Osteocyte (in vitro differentiated cells): ENCODE data around the gene ZNF605. TPM values are rescaled to one million over a fixed set of nuclear protein-coding genes. Genes with fewer than 3 reads are reported as not detected.
"Not testable (repeated sequence)": the region's sequence is repeated elsewhere in the genome, so short reads cannot be mapped to it uniquely, and the experiment has no call there.

ENCODE experiments used
- DNase-seq: peaks from one replicate; pipeline ENCODE4 v3.0.0; 2021; ENCODE audit warnings: mixed read lengths; ENCODE audit not compliant: unreplicated experiment; ENCODE audit errors: extremely low spot score
- H3K27ac Mint-ChIP-seq: one replicate; pipeline ENCODE4 v1.8.0; 2021; ENCODE audit warnings: mild to moderate bottlenecking, mixed read lengths; ENCODE audit not compliant: unreplicated experiment
- H3K27me3 Mint-ChIP-seq: one replicate; pipeline ENCODE4 v1.8.0; 2021; ENCODE audit warnings: mixed read lengths; ENCODE audit not compliant: unreplicated experiment
- H3K36me3 Mint-ChIP-seq: one replicate; pipeline ENCODE4 v1.8.0; 2021; ENCODE audit warnings: mixed read lengths; ENCODE audit not compliant: unreplicated experiment
- H3K4me1 Mint-ChIP-seq: one replicate; pipeline ENCODE4 v1.8.0; 2021; ENCODE audit warnings: mixed read lengths; ENCODE audit not compliant: unreplicated experiment
- H3K4me3 Mint-ChIP-seq: one replicate; pipeline ENCODE4 v1.8.0; 2021; ENCODE audit warnings: mild to moderate bottlenecking, moderate library complexity, mixed read lengths; ENCODE audit not compliant: unreplicated experiment
- H3K9me3 Mint-ChIP-seq: one replicate; pipeline ENCODE4 v1.8.0; 2021; ENCODE audit warnings: mixed read lengths; ENCODE audit not compliant: unreplicated experiment
- total RNA-seq: library from RNA; stranded (reverse); gene quantifications from 2 replicates; pipeline ENCODE4 v1.2.1, GENCODE V29; 2021
- TF ChIP-seq, protein P1 (sequence below): fragments of 200-600 bp; sonication (generic); IDR thresholded peaks from 2 replicates; pipeline ENCODE4 v1.5.0; 2021; ENCODE audit warnings: antibody characterized with exemption, mild to moderate bottlenecking, moderate library complexity

ZNF605 gene
- total RNA-seq, 1 donor from 2014 or later = 17.8 TPM

GRCh38 chr12:132909030-132909368 is 47.1 kb downstream of the ZNF605 start:
- Mint-ChIP-seq H3K9me3 (peaks cover 20% of the 10 kb centered on the region), H3K4me1 (peaks cover 3% of the 10 kb centered on the region), H3K4me3 (peak overlapping the region; percentile 88), H3K27ac (peak overlapping the region; percentile 94), H3K36me3 (peaks cover 11% of the 10 kb centered on the region), H3K27me3 (peaks cover 4% of the 10 kb centered on the region)
- TF ChIP-seq, protein P1, sequence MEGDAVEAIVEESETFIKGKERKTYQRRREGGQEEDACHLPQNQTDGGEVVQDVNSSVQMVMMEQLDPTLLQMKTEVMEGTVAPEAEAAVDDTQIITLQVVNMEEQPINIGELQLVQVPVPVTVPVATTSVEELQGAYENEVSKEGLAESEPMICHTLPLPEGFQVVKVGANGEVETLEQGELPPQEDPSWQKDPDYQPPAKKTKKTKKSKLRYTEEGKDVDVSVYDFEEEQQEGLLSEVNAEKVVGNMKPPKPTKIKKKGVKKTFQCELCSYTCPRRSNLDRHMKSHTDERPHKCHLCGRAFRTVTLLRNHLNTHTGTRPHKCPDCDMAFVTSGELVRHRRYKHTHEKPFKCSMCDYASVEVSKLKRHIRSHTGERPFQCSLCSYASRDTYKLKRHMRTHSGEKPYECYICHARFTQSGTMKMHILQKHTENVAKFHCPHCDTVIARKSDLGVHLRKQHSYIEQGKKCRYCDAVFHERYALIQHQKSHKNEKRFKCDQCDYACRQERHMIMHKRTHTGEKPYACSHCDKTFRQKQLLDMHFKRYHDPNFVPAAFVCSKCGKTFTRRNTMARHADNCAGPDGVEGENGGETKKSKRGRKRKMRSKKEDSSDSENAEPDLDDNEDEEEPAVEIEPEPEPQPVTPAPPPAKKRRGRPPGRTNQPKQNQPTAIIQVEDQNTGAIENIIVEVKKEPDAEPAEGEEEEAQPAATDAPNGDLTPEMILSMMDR = no peak
- DNase-seq = no peak

DNA sequence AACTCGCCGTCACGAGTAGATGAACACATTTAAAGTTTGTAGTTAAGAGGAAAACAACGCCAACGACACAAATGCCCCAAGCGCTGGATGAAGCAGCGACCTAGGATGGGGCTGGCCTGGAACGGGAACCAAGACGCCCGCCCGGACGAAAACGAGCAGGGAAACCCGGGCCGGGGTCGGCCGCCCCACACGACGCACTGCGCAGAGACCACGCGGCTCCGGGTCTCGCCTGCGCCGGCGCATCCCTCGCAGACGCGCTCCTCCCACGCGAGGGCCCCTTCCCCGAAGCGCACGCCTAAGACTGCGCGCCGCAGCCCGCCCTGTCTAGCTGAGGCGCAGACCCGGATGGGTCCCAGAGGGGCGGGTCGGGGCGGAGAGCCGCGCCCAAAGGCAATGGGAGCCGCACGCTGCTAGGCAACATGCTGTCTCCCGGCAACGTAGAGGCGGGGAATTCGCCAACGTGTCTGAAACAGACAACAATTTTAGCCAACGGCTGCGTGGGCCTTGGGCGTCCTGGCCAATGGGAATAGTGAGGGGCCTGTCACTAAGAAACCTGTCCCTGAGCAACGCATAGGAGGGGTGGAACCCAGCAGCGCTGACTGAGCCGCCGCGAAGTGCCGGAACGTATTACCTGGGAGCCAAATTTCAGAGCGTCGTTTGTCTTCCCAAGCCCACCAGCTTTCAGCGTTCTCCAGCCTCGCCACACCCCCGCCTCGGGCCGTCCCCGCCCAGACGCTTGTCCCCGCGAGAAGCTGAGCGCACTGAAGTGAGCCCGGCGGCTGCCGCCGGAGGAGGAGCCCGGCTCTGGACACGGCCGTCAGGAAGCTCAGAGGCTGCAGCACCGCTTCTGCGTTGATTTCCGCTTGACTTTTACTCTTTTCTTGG is 47.7 kb downstream of the ZNF605 start:
- H3K27ac Mint-ChIP-seq = peak overlapping the region; percentile 94
- H3K4me1 Mint-ChIP-seq = peaks cover 3% of the 10 kb centered on the region
- peaks cover 16% of the 10 kb centered on the region for H3K9me3 Mint-ChIP-seq
- H3K36me3 Mint-ChIP-seq = peaks cover 7% of the 10 kb centered on the region
- peak; percentile 98 for DNase-seq
- peak overlapping the region; percentile 88 for H3K4me3 Mint-ChIP-seq
- peaks cover 4% of the 10 kb centered on the region for H3K27me3 Mint-ChIP-seq
- TF ChIP-seq, protein P1 = no peak

GRCh38 chr12:132907789-132908144 is 48.3 kb downstream of the ZNF605 start:
- H3K4me3 Mint-ChIP-seq = peak overlapping the region; percentile 88
- H3K27me3 Mint-ChIP-seq, H3K36me3 Mint-ChIP-seq: not testable (repeated sequence)

GRCh38 chr12:132907216-132907615 is 48.9 kb downstream of the ZNF605 start:
- Mint-ChIP-seq H3K9me3 (peaks cover 18% of the 10 kb centered on the region), H3K27ac (no peak overlapping the region), H3K36me3 (peaks cover 7% of the 10 kb centered on the region), H3K4me1 (peaks cover 3% of the 10 kb centered on the region), H3K4me3 (peak overlapping the region; percentile 18), H3K27me3 (peaks cover 4% of the 10 kb centered on the region)
- TF ChIP-seq, protein P1 = no peak
- peak; percentile 46 for DNase-seq

More at GRCh38 chr12:132907789-132908144, 48.3 kb downstream of the ZNF605 start:
- H3K4me1 Mint-ChIP-seq = not testable (repeated sequence)
- DNase-seq = peak; percentile 44
- peaks cover 18% of the 10 kb centered on the region for H3K9me3 Mint-ChIP-seq
- H3K27ac Mint-ChIP-seq = peak overlapping the region; percentile 94

- H3K9me3 Mint-ChIP-seq = peaks cover 8% of the 10 kb centered on the region
- no peak for DNase-seq
- TF ChIP-seq, protein P1 = peak; percentile 52
- no peak overlapping the region for H3K27ac Mint-ChIP-seq
- H3K4me1 Mint-ChIP-seq = peaks cover 3% of the 10 kb centered on the region
- H3K4me3 Mint-ChIP-seq = no peak overlapping the region
- H3K36me3 Mint-ChIP-seq = no peaks in the 10 kb centered on the region
- peaks cover 4% of the 10 kb centered on the region for H3K27me3 Mint-ChIP-seq
These were observed 51.3 kb downstream of the ZNF605 start for GRCh38 chr12:132904718-132905328.
